Keratinocyte (primary cell): Measurements from ENCODE around the gene CHSY3.

Experiments used
- CTCF ChIP-seq, 3 experiments: IDR thresholded peaks in 1 of 3; conservative IDR thresholded peaks in 1 of 3; optimal IDR thresholded peaks in 1 of 3; 2 replicates in 2 of 3; 3 replicates in 1 of 3; pipeline versions ENCODE3 to v1.5.1; 2011; ENCODE audit warnings: low read length in 3 of 3, mild to moderate bottlenecking in 3 of 3, moderate library complexity in 2 of 3, control low read depth in 1 of 3, inconsistent platforms in 1 of 3; ENCODE audit not compliant: insufficient read depth in 2 of 3; ENCODE audit errors: extremely low read depth in 1 of 3
- EZH2 ChIP-seq: IDR thresholded peaks from one replicate; pipeline ENCODE4 v1.6.1; 2012; ENCODE audit warnings: inconsistent platforms, mild to moderate bottlenecking, low read length, moderate library complexity

DNA sequence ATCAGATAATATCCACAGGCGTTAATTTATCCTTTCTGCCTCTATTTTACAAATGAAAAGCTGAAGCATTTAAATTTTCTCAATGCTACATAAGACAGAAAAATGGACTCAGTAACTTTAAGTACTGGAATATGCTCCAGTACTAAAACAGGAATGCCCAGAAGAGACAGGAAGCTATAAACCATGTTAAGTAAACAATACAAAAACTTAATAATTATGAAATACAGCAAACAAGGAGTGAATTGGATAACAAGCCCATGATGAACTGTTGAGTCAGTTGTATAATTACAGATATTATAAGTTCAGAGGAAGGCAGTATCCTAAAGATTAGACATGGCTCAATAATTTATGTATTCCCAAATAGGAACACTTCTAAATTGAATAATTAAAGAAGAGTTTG lies 148.5 kb downstream of the CHSY3 start:
- TF ChIP-seq CTCF (optimal IDR thresholded peaks at IDR 0.05 in 1 of 3, IDR thresholded peaks at IDR 0.05 in 1 of 3, conservative IDR thresholded peaks at IDR 0.05 in 1 of 3; ENCODE audit: extremely low read depth in 1 of 3, insufficient read depth in 2 of 3, low read length in 3 of 3) (no peak), EZH2 (no peak)
